ENCODE results near the gene RUFY4. TPM values are rescaled to one million over a fixed set of nuclear protein-coding genes. Genes with fewer than 3 reads are reported as not detected.

Gene RUFY4
- polyA plus RNA-seq, 1 donor (not counting 4 experiments of a cell fraction or from before 2014, with no cell fraction given) = not detected

GRCh38 chr2:218046238-218046637 is 22.8 kb upstream of the RUFY4 start:
- TF ChIP-seq EZH2 (IDR thresholded peaks at IDR 0.05; ENCODE audit: low read length) = no peak
- TF ChIP-seq, protein P1, sequence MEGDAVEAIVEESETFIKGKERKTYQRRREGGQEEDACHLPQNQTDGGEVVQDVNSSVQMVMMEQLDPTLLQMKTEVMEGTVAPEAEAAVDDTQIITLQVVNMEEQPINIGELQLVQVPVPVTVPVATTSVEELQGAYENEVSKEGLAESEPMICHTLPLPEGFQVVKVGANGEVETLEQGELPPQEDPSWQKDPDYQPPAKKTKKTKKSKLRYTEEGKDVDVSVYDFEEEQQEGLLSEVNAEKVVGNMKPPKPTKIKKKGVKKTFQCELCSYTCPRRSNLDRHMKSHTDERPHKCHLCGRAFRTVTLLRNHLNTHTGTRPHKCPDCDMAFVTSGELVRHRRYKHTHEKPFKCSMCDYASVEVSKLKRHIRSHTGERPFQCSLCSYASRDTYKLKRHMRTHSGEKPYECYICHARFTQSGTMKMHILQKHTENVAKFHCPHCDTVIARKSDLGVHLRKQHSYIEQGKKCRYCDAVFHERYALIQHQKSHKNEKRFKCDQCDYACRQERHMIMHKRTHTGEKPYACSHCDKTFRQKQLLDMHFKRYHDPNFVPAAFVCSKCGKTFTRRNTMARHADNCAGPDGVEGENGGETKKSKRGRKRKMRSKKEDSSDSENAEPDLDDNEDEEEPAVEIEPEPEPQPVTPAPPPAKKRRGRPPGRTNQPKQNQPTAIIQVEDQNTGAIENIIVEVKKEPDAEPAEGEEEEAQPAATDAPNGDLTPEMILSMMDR (optimal IDR thresholded peaks at IDR 0.05 in 1 of 3, IDR thresholded peaks at IDR 0.05 in 1 of 3, conservative IDR thresholded peaks at IDR 0.05 in 1 of 3; ENCODE audit: extremely low read depth in 1 of 3, insufficient read depth in 2 of 3, low read length in 3 of 3) = no peak
- no peaks in the 10 kb centered on the region for H4K20me1 ChIP-seq (ENCODE audit: control insufficient read depth, extremely low read depth, insufficient read depth, low read length)
- no peaks in the 10 kb centered on the region for H3K9me1 ChIP-seq (ENCODE audit: control insufficient read depth, extremely low read depth, insufficient read depth, low read length)
- no peak overlapping the region for H3K4me2 ChIP-seq (ENCODE audit: control insufficient read depth, extremely low read depth, insufficient read depth, low read depth, low read length)
- FAIRE-seq (no peak), DNase-seq (ENCODE audit: low read depth, low spot score) (no peak)
- H3K27ac ChIP-seq (ENCODE audit: control insufficient read depth, insufficient read depth, low read length) = no peak overlapping the region
- no peaks in the 10 kb centered on the region for H3K9me3 ChIP-seq (ENCODE audit: control insufficient read depth, low read depth, low read length)
- H3K79me2 ChIP-seq (ENCODE audit: control insufficient read depth, insufficient read depth, low read length) = no peaks in the 10 kb centered on the region
- H2AFZ ChIP-seq (ENCODE audit: control insufficient read depth, low read length) = no peak overlapping the region
- dilution Hi-C loops (cut with MboI; ENCODE audit: extremely low pct_ligation_motif_present, low sequenced_read_pairs) = no loop called here
- no peak overlapping the region for H3K4me3 ChIP-seq (ENCODE audit: control insufficient read depth in 2 of 3, extremely low read depth in 1 of 3, insufficient read depth in 2 of 3, low read depth in 1 of 3, low read length in 3 of 3)
- H3K4me1 ChIP-seq (ENCODE audit: control insufficient read depth, extremely low read depth, insufficient read depth, low read length) = no peaks in the 10 kb centered on the region
- H3K27me3 ChIP-seq (ENCODE audit: control insufficient read depth, extremely low read depth, insufficient read depth, low read length) = peaks cover 43% of the 10 kb centered on the region
- no peaks in the 10 kb centered on the region for H3K36me3 ChIP-seq (ENCODE audit: control insufficient read depth in 2 of 2, extremely low read depth in 1 of 2, insufficient read depth in 2 of 2, low read length in 2 of 2)
- H3K9ac ChIP-seq (ENCODE audit: control insufficient read depth, extremely low read depth, insufficient read depth, low read length) = no peak overlapping the region

DNA sequence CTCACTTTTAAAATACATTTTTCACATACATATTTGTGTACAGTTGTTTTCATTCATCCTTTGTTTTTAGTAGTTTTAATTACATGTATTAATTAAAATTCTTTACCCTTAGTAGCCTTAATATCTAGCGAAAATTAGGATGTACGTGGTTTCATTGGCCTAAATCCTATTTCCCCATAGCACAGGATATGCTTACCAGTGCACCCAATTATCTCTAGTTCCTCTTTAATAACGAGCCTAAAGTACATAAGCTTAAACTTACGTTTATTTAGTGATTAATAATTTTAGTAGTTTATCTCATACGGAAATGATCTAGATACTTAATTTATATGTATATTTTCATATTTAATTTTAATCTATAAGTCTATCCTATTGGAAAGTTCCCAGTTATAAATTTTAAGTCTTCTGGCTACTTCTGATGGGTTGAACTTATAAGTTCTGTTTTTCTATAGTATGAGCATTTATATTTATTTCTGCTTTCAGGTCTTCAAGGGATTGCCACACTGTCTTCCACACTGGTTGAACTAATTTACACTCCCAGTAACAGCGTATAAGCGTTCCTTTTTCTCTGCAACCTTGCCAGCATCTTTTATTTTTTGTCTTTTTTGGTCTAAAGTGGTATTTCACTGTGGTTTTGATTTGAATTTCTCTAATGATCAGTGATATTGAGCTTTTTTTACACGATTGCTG is 21.4 kb upstream of the RUFY4 start:
- no peak overlapping the region for H3K9ac ChIP-seq (ENCODE audit: control insufficient read depth, extremely low read depth, insufficient read depth, low read length)
- TF ChIP-seq, protein P1 (optimal IDR thresholded peaks at IDR 0.05 in 1 of 3, IDR thresholded peaks at IDR 0.05 in 1 of 3, conservative IDR thresholded peaks at IDR 0.05 in 1 of 3; ENCODE audit: extremely low read depth in 1 of 3, insufficient read depth in 2 of 3, low read length in 3 of 3) = no peak
- TF ChIP-seq EZH2 (IDR thresholded peaks at IDR 0.05; ENCODE audit: low read length) = no peak
- no peaks in the 10 kb centered on the region for H3K9me3 ChIP-seq (ENCODE audit: control insufficient read depth, low read depth, low read length)
- no peak overlapping the region for H3K4me3 ChIP-seq (ENCODE audit: control insufficient read depth in 2 of 3, extremely low read depth in 1 of 3, insufficient read depth in 2 of 3, low read depth in 1 of 3, low read length in 3 of 3)
- H3K27ac ChIP-seq (ENCODE audit: control insufficient read depth, insufficient read depth, low read length) = no peak overlapping the region
- no peaks in the 10 kb centered on the region for H3K9me1 ChIP-seq (ENCODE audit: control insufficient read depth, extremely low read depth, insufficient read depth, low read length)
- DNase-seq (ENCODE audit: low read depth, low spot score) (no peak), FAIRE-seq (no peak)
- H3K4me1 ChIP-seq (ENCODE audit: control insufficient read depth, extremely low read depth, insufficient read depth, low read length) = no peaks in the 10 kb centered on the region
- no peak overlapping the region for H3K4me2 ChIP-seq (ENCODE audit: control insufficient read depth, extremely low read depth, insufficient read depth, low read depth, low read length)
- no peaks in the 10 kb centered on the region for H4K20me1 ChIP-seq (ENCODE audit: control insufficient read depth, extremely low read depth, insufficient read depth, low read length)
- H3K79me2 ChIP-seq (ENCODE audit: control insufficient read depth, insufficient read depth, low read length) = no peaks in the 10 kb centered on the region
- no peaks in the 10 kb centered on the region for H3K36me3 ChIP-seq (ENCODE audit: control insufficient read depth in 2 of 2, extremely low read depth in 1 of 2, insufficient read depth in 2 of 2, low read length in 2 of 2)
- peaks cover 32% of the 10 kb centered on the region for H3K27me3 ChIP-seq (ENCODE audit: control insufficient read depth, extremely low read depth, insufficient read depth, low read length)
- H2AFZ ChIP-seq (ENCODE audit: control insufficient read depth, low read length) = no peak overlapping the region
- dilution Hi-C loops (cut with MboI; ENCODE audit: extremely low pct_ligation_motif_present, low sequenced_read_pairs) = no loop called here
